K562 (cell line): Measurements from ENCODE around the gene SORT1. TPM values are rescaled to one million over a fixed set of nuclear protein-coding genes. Genes with fewer than 3 reads are reported as not detected.

ENCODE experiments used
- ATAC-seq: fragments of 200-7000 bp; cut with Tn5 transposase; 3 replicates; pipeline ENCODE4 v1.9.1; 2020; ENCODE audit warnings: moderate library complexity
- BruUV-seq: library from RNA; stranded (reverse); fragments of 400-500 nt; replicated peaks from 2 replicates; lab custom pipeline; 2021; lab: Mats Ljungman, UMichigan
- CTCF ChIA-PET: fragments of 300-600 bp; formaldehyde crosslinking; extraction: SDS; loops from one replicate; lab custom pipeline; 2021; ENCODE audit warnings: low intra/inter-chr PET ratio; lab: Yijun Ruan, JAX
- POLR2A ChIA-PET: fragments of 300-600, 350-650 bp; sonication (Branson Sonifier 250); formaldehyde crosslinking; extraction: SDS; loops from one replicate; lab custom pipeline; 2021; ENCODE audit warnings: antibody characterized with exemption, inconsistent platforms; lab: Yijun Ruan, JAX
- DNase-seq, 4 experiments: peaks; one replicate each; pipeline versions ENCODE4 v3.0.0 to v3.0.0-alpha.2; 2011 to 2018; ENCODE audit warnings: low spot score in 3 of 4, mixed read lengths in 3 of 4; ENCODE audit errors: extremely low read depth in 1 of 4
- FAIRE-seq: peaks from 2 replicates; lab custom pipeline; 2011; peaks lifted over from hg19 to GRCh38; lab: Jason Lieb, UNC
- H2AFZ ChIP-seq: 2 replicates; pipeline ENCODE4 v1.6.0; 2011; ENCODE audit warnings: low read depth, low read length, control low read depth, inconsistent platforms
- H3K27ac ChIP-seq: fragments of 200-600 bp; 3 replicates; pipeline ENCODE4 v1.8.0; 2011; ENCODE audit warnings: low read depth, mild to moderate bottlenecking, control low read depth, inconsistent platforms, low read length, moderate library complexity, mixed read lengths; ENCODE audit errors: extremely low read depth
- H3K27me3 ChIP-seq, 2 experiments: fragments of 300-600 bp in 1 of 2; 2 replicates in 1 of 2; 3 replicates in 1 of 2; pipeline versions ENCODE4 v1.6.0 to v1.8.0; 2011; ENCODE audit warnings: inconsistent platforms in 2 of 2, low read length in 2 of 2, mild to moderate bottlenecking in 1 of 2, mixed read lengths in 1 of 2, moderate library complexity in 1 of 2; ENCODE audit not compliant: control insufficient read depth in 2 of 2, insufficient read depth in 2 of 2
- H3K36me3 ChIP-seq: fragments of 300-600 bp; 3 replicates; pipeline ENCODE4 v1.8.0; 2011; ENCODE audit warnings: mild to moderate bottlenecking, low read length, inconsistent platforms; ENCODE audit not compliant: control insufficient read depth, insufficient read depth
- H3K4me1 ChIP-seq, 2 experiments: fragments of 200-600 bp in 1 of 2; replicated peaks in 1 of 2; 2 replicates in 1 of 2; 3 replicates in 1 of 2; pipeline versions ENCODE4 v1.5.1 to v1.8.0; 2011; ENCODE audit warnings: inconsistent platforms in 2 of 2, low read length in 2 of 2, mild to moderate bottlenecking in 1 of 2, mixed read lengths in 1 of 2, moderate library complexity in 1 of 2; ENCODE audit not compliant: control insufficient read depth in 2 of 2, insufficient read depth in 2 of 2
- H3K4me2 ChIP-seq: 2 replicates; pipeline ENCODE4 v1.6.1; 2011; ENCODE audit warnings: low read length, control low read depth, inconsistent platforms, mixed read lengths; ENCODE audit not compliant: insufficient read depth
- H3K4me3 ChIP-seq: fragments of 200-600 bp; sonication (generic), shearing (Covaris generic); 2 replicates; pipeline ENCODE4 v1.5.1; 2016; ENCODE audit warnings: control low read depth, inconsistent platforms
- H3K79me2 ChIP-seq: fragments of 200-600 bp; 3 replicates; pipeline ENCODE4 v1.8.0; 2011; ENCODE audit warnings: low read length, inconsistent platforms; ENCODE audit not compliant: control insufficient read depth, insufficient read depth
- H3K9ac ChIP-seq, 2 experiments: 2 replicates each; pipeline versions ENCODE4 v1.6.0 to v1.6.1; 2011; ENCODE audit warnings: low read depth in 2 of 2, low read length in 2 of 2, control low read depth in 1 of 2, inconsistent platforms in 1 of 2, mild to moderate bottlenecking in 1 of 2, mixed read lengths in 1 of 2; ENCODE audit not compliant: insufficient read depth in 1 of 2
- H3K9me1 ChIP-seq: one replicate; pipeline ENCODE4 v1.6.0; 2011; ENCODE audit warnings: inconsistent platforms, mild to moderate bottlenecking, low read length, moderate library complexity; ENCODE audit not compliant: control insufficient read depth, insufficient read depth
- H3K9me3 ChIP-seq: replicated peaks from 2 replicates; pipeline ENCODE4 v1.5.1; 2011; ENCODE audit warnings: low read depth, low read length, inconsistent platforms; ENCODE audit not compliant: control insufficient read depth, insufficient read depth
- H4K20me1 ChIP-seq: replicated peaks from 2 replicates; pipeline ENCODE4 v1.6.1; 2011; ENCODE audit warnings: low read length, inconsistent platforms, mixed read lengths; ENCODE audit not compliant: control insufficient read depth, insufficient read depth
- C11orf30 ChIP-seq: fragments of 450-650 bp; IDR thresholded peaks from 2 replicates; pipeline ENCODE4 v1.6.1; 2016; ENCODE audit warnings: low read depth, mild to moderate bottlenecking
- HBP1 ChIP-seq: fragments of 450-650 bp; formaldehyde crosslinking; IDR thresholded peaks from 2 replicates; pipeline ENCODE4 v1.4.0; 2022; ENCODE audit warnings: missing genetic modification characterization
- MECOM ChIP-seq: fragments of 250-450 bp; sonication (Bioruptor Pico); IDR thresholded peaks from 2 replicates; pipeline ENCODE4 v1.8.0; 2022; ENCODE audit warnings: inconsistent platforms
- PRDM10 ChIP-seq: fragments of 450-650 bp; IDR thresholded peaks from 2 replicates; pipeline ENCODE4 v1.6.1; 2018; ENCODE audit not compliant: partially characterized antibody
- RAD51 ChIP-seq: fragments of 450-650 bp; IDR thresholded peaks from 2 replicates; pipeline ENCODE4 v1.7.1; 2016; ENCODE audit warnings: low read depth, mild to moderate bottlenecking, borderline replicate concordance
- SIN3B ChIP-seq: fragments of 450-650 bp; IDR thresholded peaks from 2 replicates; pipeline ENCODE4 v1.6.1; 2017; ENCODE audit warnings: low read depth, mild to moderate bottlenecking, moderate library complexity
- TBP ChIP-seq: optimal IDR thresholded peaks from 2 replicates; pipeline ENCODE3; 2011; ENCODE audit warnings: low read depth, low read length, improper control_type of control experiment
- ZNF75A ChIP-seq: fragments of 450-650 bp; formaldehyde crosslinking; IDR thresholded peaks from 2 replicates; pipeline ENCODE4 v1.4.0; 2020; ENCODE audit warnings: mild to moderate bottlenecking
- WGBS: fragments of 100-300 bp; shearing (Covaris generic); methylation state at CpG from one replicate; pipeline ENCODE4 v1.1.6; 2016; ENCODE audit warnings: low coverage, mixed read lengths; ENCODE audit not compliant: insufficient coverage; ENCODE audit errors: missing lambda C conversion rate; 5-methylcytosine and 5-hydroxymethylcytosine counted together
- in situ Hi-C: fragments of 300-500 bp; cut with MboI; formaldehyde crosslinking; loops from 4 replicates; pipeline ENCODE4 v1.15.0; 2018; ENCODE audit warnings: inconsistent platforms, mixed read lengths
- intact Hi-C: fragments of 100-400 bp; cut with micrococcal nuclease; formaldehyde crosslinking; loops from 2 replicates; pipeline ENCODE4 v1.14.2; 2022
- polyA plus RNA-seq, 8 experiments: library from polyadenylated mRNA; depleted of rRNA in 4 of 8; stranded (reverse) in 5 of 8; unstranded in 3 of 8; fragments of >200 nt; fragmentation: Nextera tagmentation in 2 of 8; fragmentation: Illumina TruSeq in 1 of 8; extraction: Ambion mirVana in 2 of 8; extraction: Trizol in 1 of 8; gene quantifications; 2 replicates each; pipeline versions ENCODE4 v1.2.1 to v1.2.3, GENCODE V29; 2011 to 2014; ENCODE audit warnings: inconsistent platforms in 1 of 8, missing spikeins in 1 of 8
- total RNA-seq, 7 experiments: library from RNA; depleted of rRNA in 6 of 7; stranded (reverse); fragments of >200 nt in 6 of 7; fragmentation: Illumina TruSeq in 2 of 7; extraction: Trizol in 2 of 7; gene quantifications; 2 replicates each; pipeline versions ENCODE4 v1.2.1 to v1.2.3, GENCODE V29; 2011 to 2021; ENCODE audit warnings: low replicate concordance in 1 of 7
- TF ChIP-seq, protein P1 (sequence below), 3 experiments: IDR thresholded peaks in 2 of 3; conservative IDR thresholded peaks in 1 of 3; 2 replicates each; pipeline ENCODE4 v1.5.1; 2011 to 2012; ENCODE audit warnings: low read length in 3 of 3, mild to moderate bottlenecking in 3 of 3, control low read depth in 2 of 3, improper control_type of control experiment in 1 of 3, inconsistent platforms in 1 of 3, low read depth in 1 of 3, mixed read lengths in 1 of 3, moderate library complexity in 1 of 3; ENCODE audit not compliant: insufficient read depth in 2 of 3
- TF ChIP-seq, protein P2 (sequence below), 2 experiments: IDR thresholded peaks; 2 replicates each; pipeline ENCODE4 v1.6.1; 2012; ENCODE audit warnings: improper control_type of control experiment in 2 of 2, low read depth in 2 of 2, low read length in 2 of 2, borderline replicate concordance in 1 of 2

SORT1 gene
- total and polyA plus RNA-seq, 9 of the 15 experiments (the other 6 are each of a cell fraction or from before 2014, with no cell fraction given) = 27.4 to 112 (median 65.0) TPM

- Histone ChIP-seq H3K27me3 (no peaks in the 10 kb centered on the region), H3K27ac (no peak overlapping the region), H3K36me3 (peaks cover 96% of the 10 kb centered on the region), H3K4me3 (no peak overlapping the region), H3K9me1 (no peaks in the 10 kb centered on the region), H3K4me2 (no peak overlapping the region), H3K4me1 (no peaks in the 10 kb centered on the region), H2AFZ (no peak overlapping the region), H3K9ac (no peak overlapping the region), H3K9me3 (no peaks in the 10 kb centered on the region), H3K79me2 (no peaks in the 10 kb centered on the region), H4K20me1 (no peaks in the 10 kb centered on the region)
- ATAC-seq (no peak), FAIRE-seq (no peak), DNase-seq (no peak)
- ChIA-PET POLR2A (interaction anchor here (0.7 to 1.3 kb wide), 4 partner anchors 9 to 42 kb away, joined by 3 to 5 read pairs (median 3); no protein-coding TSS in a partner anchor), CTCF (no interaction called here)
- no TSS peak for BruUV-seq
- in situ Hi-C loops (no loop called here), intact Hi-C loops (no loop called here)
- 93% methylated on average over 6 of the region's 6 CpGs for WGBS
- TF ChIP-seq RAD51 = no peak
- TF ChIP-seq TBP = no peak
- TF ChIP-seq, protein P1, sequence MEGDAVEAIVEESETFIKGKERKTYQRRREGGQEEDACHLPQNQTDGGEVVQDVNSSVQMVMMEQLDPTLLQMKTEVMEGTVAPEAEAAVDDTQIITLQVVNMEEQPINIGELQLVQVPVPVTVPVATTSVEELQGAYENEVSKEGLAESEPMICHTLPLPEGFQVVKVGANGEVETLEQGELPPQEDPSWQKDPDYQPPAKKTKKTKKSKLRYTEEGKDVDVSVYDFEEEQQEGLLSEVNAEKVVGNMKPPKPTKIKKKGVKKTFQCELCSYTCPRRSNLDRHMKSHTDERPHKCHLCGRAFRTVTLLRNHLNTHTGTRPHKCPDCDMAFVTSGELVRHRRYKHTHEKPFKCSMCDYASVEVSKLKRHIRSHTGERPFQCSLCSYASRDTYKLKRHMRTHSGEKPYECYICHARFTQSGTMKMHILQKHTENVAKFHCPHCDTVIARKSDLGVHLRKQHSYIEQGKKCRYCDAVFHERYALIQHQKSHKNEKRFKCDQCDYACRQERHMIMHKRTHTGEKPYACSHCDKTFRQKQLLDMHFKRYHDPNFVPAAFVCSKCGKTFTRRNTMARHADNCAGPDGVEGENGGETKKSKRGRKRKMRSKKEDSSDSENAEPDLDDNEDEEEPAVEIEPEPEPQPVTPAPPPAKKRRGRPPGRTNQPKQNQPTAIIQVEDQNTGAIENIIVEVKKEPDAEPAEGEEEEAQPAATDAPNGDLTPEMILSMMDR (IDR thresholded peaks at IDR 0.05 in 2 of 3, conservative IDR thresholded peaks at IDR 0.05 in 1 of 3; ENCODE audit: insufficient read depth in 2 of 3, low read depth in 1 of 3, low read length in 3 of 3) = no peak
- TF ChIP-seq MECOM (CRISPR knock-in tag) = no peak
- TF ChIP-seq, protein P2, sequence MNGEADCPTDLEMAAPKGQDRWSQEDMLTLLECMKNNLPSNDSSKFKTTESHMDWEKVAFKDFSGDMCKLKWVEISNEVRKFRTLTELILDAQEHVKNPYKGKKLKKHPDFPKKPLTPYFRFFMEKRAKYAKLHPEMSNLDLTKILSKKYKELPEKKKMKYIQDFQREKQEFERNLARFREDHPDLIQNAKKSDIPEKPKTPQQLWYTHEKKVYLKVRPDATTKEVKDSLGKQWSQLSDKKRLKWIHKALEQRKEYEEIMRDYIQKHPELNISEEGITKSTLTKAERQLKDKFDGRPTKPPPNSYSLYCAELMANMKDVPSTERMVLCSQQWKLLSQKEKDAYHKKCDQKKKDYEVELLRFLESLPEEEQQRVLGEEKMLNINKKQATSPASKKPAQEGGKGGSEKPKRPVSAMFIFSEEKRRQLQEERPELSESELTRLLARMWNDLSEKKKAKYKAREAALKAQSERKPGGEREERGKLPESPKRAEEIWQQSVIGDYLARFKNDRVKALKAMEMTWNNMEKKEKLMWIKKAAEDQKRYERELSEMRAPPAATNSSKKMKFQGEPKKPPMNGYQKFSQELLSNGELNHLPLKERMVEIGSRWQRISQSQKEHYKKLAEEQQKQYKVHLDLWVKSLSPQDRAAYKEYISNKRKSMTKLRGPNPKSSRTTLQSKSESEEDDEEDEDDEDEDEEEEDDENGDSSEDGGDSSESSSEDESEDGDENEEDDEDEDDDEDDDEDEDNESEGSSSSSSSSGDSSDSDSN (IDR thresholded peaks at IDR 0.05; ENCODE audit: borderline replicate concordance in 1 of 2, low read depth in 2 of 2, low read length in 2 of 2) = no peak
- no peak for TF ChIP-seq SIN3B
- TF ChIP-seq HBP1 (CRISPR knock-in tag) = no peak
- no peak for TF ChIP-seq PRDM10
- TF ChIP-seq C11orf30 = no peak
- TF ChIP-seq ZNF75A (CRISPR knock-in tag) = no peak
These were observed 50.2 kb downstream of the SORT1 start for GRCh38 chr1:109347511-109347910.
